22Rv1 (cell line): ENCODE measurements around the gene OR2AG2.

ENCODE experiments used
- H3K27ac ChIP-seq: fragments of 450-650 bp; 2 replicates; pipeline ENCODE4 v1.5.1; 2017
- CTCF ChIP-seq: fragments of 450-650 bp; IDR thresholded peaks from 2 replicates; pipeline ENCODE4 v1.5.1; 2017; ENCODE audit warnings: mild to moderate bottlenecking
- ZFX ChIP-seq: fragments of 450-650 bp; IDR thresholded peaks from 2 replicates; pipeline ENCODE4 v1.6.1; 2017; ENCODE audit warnings: antibody characterized with exemption, borderline replicate concordance

Gene OR2AG2

GRCh38 chr11:6727971-6728760, 43.6 kb downstream of the OR2AG2 start:
- TF ChIP-seq CTCF: no peak
- TF ChIP-seq ZFX: no peak
- no peak overlapping the region for H3K27ac ChIP-seq

- H3K27ac ChIP-seq: no peak overlapping the region
- no peak for TF ChIP-seq ZFX
- no peak for TF ChIP-seq CTCF
Observed at GRCh38 chr11:6725386-6725896, 46.3 kb downstream of the OR2AG2 start.

GRCh38 chr11:6724013-6724412, 47.8 kb downstream of the OR2AG2 start:
- no peak for TF ChIP-seq ZFX
- no peak for TF ChIP-seq CTCF
- no peak overlapping the region for H3K27ac ChIP-seq

GRCh38 chr11:6721343-6721742, 50.4 kb downstream of the OR2AG2 start:
- TF ChIP-seq ZFX (no peak), CTCF (no peak)
- no peak overlapping the region for H3K27ac ChIP-seq

- H3K27ac ChIP-seq: no peak overlapping the region
- TF ChIP-seq ZFX: no peak
- TF ChIP-seq CTCF: no peak
Observed at GRCh38 chr11:6719576-6719975, 52.2 kb downstream of the OR2AG2 start.

GRCh38 chr11:6717426-6717825, 54.4 kb downstream of the OR2AG2 start:
- H3K27ac ChIP-seq: no peak overlapping the region
- TF ChIP-seq ZFX (no peak), CTCF (no peak)
